SKM-1 treated with dmso at 0.1 percent for 144 hours (cell line): ENCODE data around the gene NKX2-1.

Experiments used
- DNase-seq: peaks from one replicate; lab custom pipeline; 2025; ENCODE audit not compliant: unreplicated experiment; lab: John Stamatoyannopoulos, UW

The NKX2-1 gene

DNA sequence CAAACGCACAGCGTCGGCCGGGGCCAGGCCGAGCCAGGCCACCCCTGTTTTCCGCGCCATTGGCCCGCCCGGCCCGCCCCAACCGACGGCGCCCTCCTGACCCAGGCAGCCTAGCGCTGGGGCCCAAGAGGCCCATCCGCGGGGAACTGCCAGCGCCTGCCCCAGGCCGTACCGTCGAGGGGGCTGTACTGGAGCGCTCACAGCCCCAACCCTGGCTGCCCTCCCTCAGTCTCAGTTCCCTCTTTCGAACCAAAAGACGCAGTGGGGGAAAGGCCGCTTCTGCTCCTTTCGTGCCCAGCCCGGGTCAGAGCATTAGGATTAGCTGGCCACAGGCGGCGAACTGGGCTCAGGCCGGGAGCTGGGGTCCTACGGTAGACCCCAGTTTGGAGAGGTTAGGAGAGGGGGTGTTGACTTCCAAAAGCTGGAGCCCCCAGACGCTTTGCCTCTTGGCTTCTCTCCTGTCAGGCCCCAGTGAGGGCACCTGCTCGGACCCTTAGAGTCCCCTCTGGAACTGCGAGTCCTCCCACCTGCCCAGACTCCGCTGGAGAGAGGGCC, 1.9 kb downstream of the NKX2-1 start:
- no peak for DNase-seq

DNA sequence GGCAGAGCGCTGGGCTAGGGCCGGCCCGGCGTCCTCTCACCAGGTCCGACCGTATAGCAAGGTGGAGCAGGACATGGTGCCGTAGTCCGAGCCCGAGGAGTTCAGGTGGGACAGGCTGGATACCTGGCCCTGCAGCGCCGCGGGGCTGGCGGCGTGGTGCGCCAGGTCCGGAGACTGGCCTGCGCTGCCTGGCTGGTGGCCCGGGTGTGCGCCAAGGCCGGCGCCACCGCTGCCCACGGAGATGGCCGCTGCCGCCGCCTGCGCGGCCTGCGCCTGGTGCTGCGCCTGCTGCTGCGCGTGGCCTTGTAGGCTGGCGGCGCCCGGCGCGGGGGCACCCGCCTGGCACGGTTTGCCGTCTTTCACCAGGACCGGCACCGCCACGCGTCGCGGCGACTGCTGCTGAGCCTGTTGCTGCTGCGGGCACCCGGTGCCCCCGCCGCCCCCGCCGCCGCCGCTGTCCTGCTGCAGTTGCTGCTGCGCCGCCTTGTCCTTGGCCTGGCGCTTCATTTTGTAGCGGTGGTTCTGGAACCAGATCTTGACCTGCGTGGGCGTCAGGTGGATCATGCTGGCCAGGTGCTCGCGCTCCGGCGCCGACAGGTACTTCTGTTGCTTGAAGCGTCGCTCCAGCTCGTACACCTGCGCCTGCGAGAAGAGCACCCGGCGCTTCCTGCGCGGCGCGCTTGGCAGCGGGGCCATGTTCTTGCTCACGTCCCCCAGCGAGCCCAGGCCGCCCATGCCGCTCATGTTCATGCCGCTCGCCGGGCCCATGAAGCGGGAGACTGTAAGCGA, 2.6 kb downstream of the NKX2-1 start:
- DNase-seq = no peak

DNA sequence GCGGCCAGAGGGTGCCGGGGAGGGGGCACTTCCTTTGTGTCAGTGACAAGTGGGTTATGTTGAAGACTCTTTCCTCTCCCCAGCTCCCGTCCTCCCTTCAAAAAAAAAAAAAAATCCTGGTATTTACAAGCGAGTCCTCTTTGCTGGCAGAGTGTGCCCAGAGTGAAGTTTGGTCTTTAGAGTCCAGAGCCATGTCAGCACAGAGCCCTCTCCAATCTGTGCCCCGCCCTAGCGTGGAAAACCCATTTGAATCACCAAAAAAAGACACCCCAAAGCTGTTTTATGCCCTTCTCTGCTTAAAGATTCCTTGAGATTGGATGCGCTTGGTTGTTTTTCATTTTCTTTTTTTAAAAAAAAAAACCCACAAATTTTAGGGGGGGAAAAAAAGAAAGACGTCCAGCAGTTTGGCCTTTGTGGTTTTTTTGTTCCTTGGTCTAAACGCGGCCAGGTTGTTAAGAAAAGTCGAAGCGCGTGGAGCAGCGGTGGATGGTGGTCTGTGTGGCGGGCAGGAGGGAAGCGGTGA, 3.3 kb downstream of the NKX2-1 start:
- DNase-seq = no peak

DNA sequence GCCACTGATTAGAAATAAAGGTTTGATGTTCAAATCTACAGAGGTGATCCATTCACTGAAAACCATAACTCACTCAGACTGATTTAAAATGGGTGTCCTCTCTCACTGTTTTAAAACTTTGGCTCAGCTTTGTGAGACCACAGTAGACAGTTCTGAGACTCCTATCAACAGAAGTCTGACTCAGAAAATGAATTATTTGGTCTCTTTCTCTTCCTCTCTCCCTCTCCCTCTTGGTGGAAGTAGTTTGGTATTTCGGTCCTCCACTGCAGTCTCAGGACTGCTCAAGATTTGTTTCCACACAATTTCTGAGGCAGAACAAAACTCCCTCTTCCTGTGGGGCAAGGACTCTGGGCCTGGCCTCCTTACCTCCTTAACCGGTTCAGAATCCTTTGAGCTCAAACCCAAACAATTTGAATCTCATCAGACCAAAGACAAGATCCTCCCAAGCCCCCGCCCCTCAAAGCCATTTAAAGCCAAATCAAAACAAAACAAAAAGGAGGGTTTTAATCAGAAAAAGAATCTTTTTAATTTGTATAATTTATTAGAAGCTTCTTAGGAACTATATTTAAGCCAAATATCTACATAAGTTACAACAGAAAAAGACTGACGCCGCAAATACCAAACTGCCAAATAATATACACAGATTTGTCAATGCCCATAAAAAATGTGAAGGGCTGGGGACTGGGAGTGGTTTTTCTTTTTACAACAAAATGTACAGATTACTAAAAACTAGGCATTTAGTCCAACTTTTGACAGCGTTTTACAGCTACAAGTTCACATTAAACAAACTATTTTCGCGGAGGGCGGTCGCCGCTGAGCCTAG, 3.9 kb downstream of the NKX2-1 start:
- no peak for DNase-seq

DNA sequence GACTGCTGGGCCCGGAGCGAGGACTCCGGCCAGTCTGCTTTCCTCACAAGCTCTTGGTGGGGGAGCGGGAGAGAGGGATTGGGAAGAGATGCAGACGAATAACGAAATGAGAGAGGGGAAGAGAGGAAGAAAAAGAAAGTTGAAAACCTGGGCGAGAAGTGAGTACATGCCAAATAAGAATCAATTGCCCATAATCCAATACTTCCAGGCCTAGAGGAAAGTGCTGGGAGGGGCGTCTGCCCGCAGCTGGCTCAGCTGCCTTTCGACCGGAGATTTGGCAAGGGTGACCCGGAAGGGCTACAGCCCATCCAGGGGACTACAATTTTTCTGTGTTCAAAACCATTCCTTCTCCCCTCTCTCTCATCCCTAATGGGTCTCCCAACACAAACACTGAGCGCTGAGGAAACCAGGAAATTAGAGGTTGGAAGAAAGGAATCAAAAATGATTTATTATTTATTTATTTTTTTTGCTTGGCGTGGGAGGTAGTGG, 4.9 kb downstream of the NKX2-1 start:
- DNase-seq = no peak

GRCh38 chr14:36514278-36515104, 5.5 kb downstream of the NKX2-1 start:
- no peak for DNase-seq

GRCh38 chr14:36513451-36514277, 6.4 kb downstream of the NKX2-1 start:
- DNase-seq = no peak

DNA sequence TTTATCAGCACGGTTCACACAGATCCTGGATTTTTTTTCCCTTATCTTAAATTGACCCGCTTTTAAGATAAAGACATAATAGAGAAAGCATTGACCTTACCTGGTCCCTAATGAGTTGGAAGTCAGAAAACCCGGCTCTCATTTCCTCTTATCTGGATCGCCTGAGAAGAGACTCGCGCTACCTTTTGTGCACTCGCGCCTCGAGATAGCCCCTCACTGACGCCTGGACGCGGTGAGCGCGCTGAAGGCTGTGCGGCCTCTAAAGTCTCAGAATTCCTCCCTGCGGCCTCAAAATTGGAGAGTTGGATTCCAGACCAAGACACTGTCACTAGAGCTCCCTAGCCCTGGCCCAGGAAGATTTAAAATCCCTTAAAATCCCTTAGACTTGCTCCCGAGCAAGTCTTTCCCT, 7.0 kb downstream of the NKX2-1 start:
- DNase-seq = no peak

GRCh38 chr14:36512585-36513003, 7.4 kb downstream of the NKX2-1 start:
- DNase-seq = no peak

GRCh38 chr14:36511981-36512584, 7.9 kb downstream of the NKX2-1 start:
- no peak for DNase-seq

DNA sequence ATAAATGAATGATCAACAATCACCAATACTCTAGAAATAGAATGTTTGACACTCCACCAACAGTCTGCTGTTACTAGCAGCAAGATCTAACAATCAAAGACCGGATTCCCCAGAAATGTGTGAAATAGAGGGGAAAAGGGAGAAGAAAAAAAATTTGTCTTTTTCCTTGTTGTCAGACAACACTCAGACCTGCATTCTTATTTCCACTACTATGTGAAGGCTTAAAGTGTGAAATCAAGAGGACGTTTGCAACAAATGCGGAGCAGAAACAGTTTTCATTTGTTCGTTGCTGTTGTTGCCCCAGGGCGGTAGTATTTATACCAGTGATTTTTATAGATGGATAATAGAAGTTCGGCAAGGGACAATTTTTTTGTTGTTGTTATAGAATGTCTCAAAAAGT, 9.2 kb downstream of the NKX2-1 start:
- no peak for DNase-seq

DNA sequence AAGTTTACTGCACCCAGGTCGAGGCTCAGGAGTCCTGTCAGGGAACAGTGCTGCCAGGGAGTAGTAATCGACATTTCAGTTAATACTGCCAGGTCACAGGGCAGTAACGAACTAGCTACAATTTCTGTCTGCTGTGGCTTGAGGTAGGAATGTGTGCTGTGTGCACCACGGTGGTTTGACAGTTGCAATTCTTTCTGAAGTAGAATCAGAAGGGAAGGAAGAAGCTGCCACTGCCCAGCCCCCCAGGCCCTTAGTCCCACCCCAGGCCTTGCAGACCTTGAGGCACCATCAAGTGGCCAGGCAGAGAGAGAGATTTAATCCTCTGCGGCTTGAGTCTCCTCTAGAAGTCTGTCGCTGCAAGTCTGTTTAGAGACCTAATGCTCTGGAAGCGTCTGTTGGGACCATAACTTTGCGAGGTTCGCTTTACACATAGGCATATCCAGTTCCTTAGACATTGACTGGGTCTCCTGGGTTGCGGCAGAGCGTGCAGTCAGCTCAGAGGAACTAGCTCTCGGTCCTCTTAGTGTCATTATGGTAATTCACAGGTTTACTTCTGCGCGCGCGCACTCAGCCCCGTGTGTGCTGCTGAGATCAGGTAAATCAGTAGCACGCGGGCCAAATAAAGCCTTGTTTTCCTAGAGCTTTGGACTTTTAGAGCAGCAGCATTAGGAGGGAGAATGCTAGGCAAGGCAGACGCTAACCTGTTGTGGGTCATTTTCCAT, 9.8 kb downstream of the NKX2-1 start:
- DNase-seq = no peak

- no peak for DNase-seq
Observed at GRCh38 chr14:36509069-36509917, 10.7 kb downstream of the NKX2-1 start.

GRCh38 chr14:36508418-36509068, 11.5 kb downstream of the NKX2-1 start:
- DNase-seq = no peak

DNA sequence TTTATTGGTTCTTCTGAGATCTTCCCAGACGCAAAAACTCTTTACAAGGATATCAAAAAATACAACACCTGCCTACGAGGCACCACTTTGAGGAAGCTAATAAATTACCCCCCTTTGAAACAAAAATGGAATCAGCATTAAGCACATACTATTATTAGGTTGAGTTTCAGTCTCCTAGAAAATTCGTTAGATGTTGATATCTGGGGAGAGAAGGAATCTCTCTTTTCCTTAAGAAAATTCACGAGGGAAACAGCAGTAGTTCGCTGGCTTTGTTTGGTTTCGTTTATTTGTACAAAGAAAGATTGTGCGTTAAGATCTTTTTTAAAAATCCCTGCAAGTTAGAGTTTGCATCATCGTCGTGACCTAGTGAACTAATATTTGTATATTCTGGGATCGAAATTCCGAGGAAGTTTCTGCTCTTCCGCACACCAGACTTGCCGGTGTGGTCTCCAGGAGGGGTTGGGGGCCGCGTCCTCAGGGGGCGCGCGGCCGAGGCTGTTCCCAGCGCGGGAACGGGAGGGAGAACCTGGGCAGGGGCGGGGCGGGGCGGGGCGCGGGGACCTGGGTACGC, 12.1 kb downstream of the NKX2-1 start:
- DNase-seq = no peak

DNA sequence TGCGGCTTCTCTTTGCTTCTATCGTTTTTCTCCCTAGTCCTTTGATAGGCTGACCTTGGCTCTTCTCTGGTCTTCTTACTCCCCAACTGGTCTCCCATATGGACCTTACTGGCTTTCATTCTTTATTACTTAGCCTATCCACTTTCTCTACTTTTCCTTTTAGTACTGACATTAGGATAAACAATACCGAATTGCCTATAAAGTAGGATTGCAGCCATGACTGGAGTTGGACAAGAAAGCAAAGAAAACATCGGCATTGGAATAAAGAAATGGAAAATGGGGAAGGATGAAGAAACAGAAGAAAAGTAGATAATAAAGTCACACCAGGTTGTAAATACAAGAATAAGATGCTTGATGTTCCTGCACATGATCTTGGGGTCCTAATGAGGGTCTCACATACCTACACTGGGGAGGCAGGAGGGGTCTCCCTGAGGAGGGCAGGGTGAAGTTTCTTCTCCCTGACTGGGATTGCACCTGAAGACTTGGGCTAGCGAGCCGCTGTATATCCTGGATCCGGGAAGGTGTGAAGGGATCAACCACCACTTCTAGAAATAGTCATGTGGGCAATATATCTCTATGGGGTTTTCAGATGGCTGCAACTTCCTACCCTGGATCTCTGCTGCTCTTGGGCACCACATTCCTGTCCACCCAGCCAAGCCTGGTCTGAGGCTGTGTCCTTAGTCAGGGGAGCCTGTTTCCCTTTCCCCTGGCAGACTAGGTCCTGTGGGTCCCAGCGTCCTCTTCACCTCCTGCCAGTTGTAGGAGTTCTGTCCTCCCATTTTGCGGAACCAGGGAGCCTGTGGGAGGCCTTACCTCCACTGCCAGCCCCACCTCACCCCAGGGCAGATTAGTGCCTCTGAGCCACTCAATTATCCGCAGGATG, 13.1 kb downstream of the NKX2-1 start:
- DNase-seq = no peak
